ENCODE data around the gene CCNY. TPM values are rescaled to one million over a fixed set of nuclear protein-coding genes. Genes with fewer than 3 reads are reported as not detected.

CCNY gene
- total and polyA plus RNA-seq, 12 donors = 26.0 to 99.4 (median 88.9) TPM

DNA sequence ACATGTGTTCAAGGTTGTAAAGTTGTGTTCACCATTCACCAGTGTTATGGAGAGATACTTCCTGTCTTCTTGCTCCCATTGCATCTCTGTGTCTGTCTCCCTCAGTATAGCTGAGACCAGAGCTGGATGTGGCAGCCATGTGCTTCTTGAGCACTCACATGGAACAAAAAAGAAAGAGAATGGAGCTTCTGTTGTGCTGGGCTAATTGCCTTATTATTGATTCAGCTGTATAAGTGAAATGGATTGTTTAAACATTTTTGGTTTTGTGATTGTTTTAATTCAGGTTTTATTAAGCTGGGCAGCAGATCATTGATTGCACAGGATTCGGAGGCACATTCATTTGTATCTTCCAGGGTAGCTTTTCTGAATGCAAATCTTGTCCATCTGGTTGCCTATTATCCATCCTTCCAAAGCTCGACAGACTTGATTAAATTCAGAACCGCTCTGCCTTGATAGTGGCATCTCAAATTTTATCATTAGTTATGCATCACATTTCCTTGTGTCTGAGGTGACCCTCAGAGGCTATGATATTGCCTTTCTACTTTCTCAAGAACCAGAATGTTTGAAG is 119.9 kb downstream of the CCNY start:
- intact Hi-C loops (cut with DNase I) = loop anchor here in 1 of 10 donors (10.0 kb wide), 1 partner anchor 111 kb away; no protein-coding TSS in a partner anchor
- Histone ChIP-seq H3K36me3 (no peaks in the 10 kb centered on the region), H3K27me3 (no peaks in the 10 kb centered on the region), H3K4me1 (peaks cover 28 to 100% (median 95%) of the 10 kb centered on the region in 9 donors), H3K27ac (peak overlapping the region in 1 of 10 donors; percentile 87), H3K4me3 (no peak overlapping the region), H3K9me3 (no peaks in the 10 kb centered on the region)
- 79 to 83% methylated on average over 3 of the region's 3 CpGs for WGBS, 2 donors
- ATAC-seq = no peak
- TF ChIP-seq, protein P1, sequence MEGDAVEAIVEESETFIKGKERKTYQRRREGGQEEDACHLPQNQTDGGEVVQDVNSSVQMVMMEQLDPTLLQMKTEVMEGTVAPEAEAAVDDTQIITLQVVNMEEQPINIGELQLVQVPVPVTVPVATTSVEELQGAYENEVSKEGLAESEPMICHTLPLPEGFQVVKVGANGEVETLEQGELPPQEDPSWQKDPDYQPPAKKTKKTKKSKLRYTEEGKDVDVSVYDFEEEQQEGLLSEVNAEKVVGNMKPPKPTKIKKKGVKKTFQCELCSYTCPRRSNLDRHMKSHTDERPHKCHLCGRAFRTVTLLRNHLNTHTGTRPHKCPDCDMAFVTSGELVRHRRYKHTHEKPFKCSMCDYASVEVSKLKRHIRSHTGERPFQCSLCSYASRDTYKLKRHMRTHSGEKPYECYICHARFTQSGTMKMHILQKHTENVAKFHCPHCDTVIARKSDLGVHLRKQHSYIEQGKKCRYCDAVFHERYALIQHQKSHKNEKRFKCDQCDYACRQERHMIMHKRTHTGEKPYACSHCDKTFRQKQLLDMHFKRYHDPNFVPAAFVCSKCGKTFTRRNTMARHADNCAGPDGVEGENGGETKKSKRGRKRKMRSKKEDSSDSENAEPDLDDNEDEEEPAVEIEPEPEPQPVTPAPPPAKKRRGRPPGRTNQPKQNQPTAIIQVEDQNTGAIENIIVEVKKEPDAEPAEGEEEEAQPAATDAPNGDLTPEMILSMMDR (IDR thresholded peaks at IDR 0.05) = no peak
- DNase-seq = no peak

DNA sequence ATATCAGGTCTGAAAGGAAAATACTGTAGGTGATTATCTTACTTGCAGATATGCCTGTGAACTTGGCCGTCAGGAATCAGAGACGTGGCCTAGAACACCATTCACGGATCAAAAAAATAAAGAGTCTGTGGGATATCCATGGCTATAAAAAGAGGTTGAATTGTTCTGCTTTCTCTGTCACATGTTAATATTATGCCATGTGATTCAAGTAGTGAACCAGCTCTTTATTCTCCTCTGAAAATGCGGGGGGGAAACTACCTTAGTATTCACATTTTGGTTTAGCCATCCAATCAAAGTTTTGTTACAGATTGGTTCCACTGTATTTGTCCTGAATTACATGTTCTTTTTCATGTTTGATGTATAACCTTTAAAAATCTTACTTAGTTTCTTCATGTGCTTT is 120.5 kb downstream of the CCNY start:
- Histone ChIP-seq H3K27me3 (no peaks in the 10 kb centered on the region), H3K36me3 (no peaks in the 10 kb centered on the region), H3K4me1 (peaks cover 24 to 100% (median 95%) of the 10 kb centered on the region in 9 donors), H3K4me3 (no peak overlapping the region), H3K9me3 (no peaks in the 10 kb centered on the region), H3K27ac (no peak overlapping the region)
- 77% methylated on average over 4 of the region's 4 CpGs for WGBS, 2 donors
- DNase-seq (no peak), ATAC-seq (no peak)
- intact Hi-C loops (cut with DNase I) = loop anchor here in 1 of 10 donors (10.0 kb wide), 1 partner anchor 112 kb away; no protein-coding TSS in a partner anchor
- TF ChIP-seq, protein P1 (IDR thresholded peaks at IDR 0.05) = no peak

- peak overlapping the region in 1 of 10 donors; percentile 41 for H3K27ac ChIP-seq
- 48 to 54% methylated on average over 12 of the region's 12 CpGs for WGBS, 2 donors
These were observed 122.5 kb downstream of the CCNY start for GRCh38 chr10:35458500-35459448.

DNA sequence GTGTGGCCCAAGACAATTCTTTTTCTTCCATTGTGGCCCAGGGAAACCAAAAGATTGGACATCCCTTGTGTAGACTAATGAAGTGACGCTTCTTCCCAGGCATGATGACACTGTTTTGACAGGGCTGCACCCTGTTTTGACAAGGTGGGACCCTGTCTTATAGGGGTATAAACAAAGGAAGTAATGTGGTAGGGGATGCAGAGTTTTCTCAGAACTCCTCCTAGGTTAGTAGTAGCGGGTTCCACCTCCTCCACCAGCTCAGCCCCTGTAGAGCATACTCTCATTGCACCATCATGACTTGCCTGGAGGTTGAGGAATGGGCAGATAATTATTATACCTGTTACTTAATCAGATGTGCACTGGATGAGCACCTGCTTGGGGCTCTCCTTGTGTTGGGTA is 123.1 kb downstream of the CCNY start:
- H3K9me3 ChIP-seq = no peaks in the 10 kb centered on the region
- DNase-seq (no peak), ATAC-seq (no peak)
- H3K27ac ChIP-seq = peak overlapping the region in 1 of 10 donors; percentile 41
- H3K27me3 ChIP-seq = no peaks in the 10 kb centered on the region
- 96 to 100% methylated on average over 2 of the region's 2 CpGs for WGBS, 2 donors
- TF ChIP-seq, protein P1 (IDR thresholded peaks at IDR 0.05) = no peak
- no peaks in the 10 kb centered on the region for H3K36me3 ChIP-seq
- H3K4me1 ChIP-seq = peaks cover 34 to 100% (median 95%) of the 10 kb centered on the region in 9 donors
- H3K4me3 ChIP-seq = no peak overlapping the region
- intact Hi-C loops (cut with DNase I) = loop anchor here in 1 of 10 donors (10.0 kb wide), 1 partner anchor 115 kb away; no protein-coding TSS in a partner anchor

More at GRCh38 chr10:35458500-35459448, 122.5 kb downstream of the CCNY start:
- H3K36me3 ChIP-seq = no peaks in the 10 kb centered on the region
- peaks cover 33 to 100% (median 95%) of the 10 kb centered on the region in 9 donors for H3K4me1 ChIP-seq
- TF ChIP-seq, protein P1 (IDR thresholded peaks at IDR 0.05) = no peak
- intact Hi-C loops (cut with DNase I) = loop anchor here in 1 of 10 donors (10.0 kb wide), 1 partner anchor 114 kb away; no protein-coding TSS in a partner anchor
- no peaks in the 10 kb centered on the region for H3K9me3 ChIP-seq
- H3K4me3 ChIP-seq = no peak overlapping the region
- DNase-seq = no peak
- H3K27me3 ChIP-seq = no peaks in the 10 kb centered on the region
- peak in 2 of 8 donors; percentile 13 to 29 for ATAC-seq
